Skin epidermis (tissue), 12 donors: Measurements from ENCODE around the gene SLC27A1.
A peak's percentile ranks its signal among the peaks of the same experiment; 100 is the strongest.

Experiments used
- H3K27ac ChIP-seq, 21 experiments: fragments of 200-600 bp; sonication (generic) in 11 of 21; one replicate each; pipeline ENCODE4 v1.5.0; 2020; ENCODE audit warnings: mild to moderate bottlenecking in 3 of 21, inconsistent platforms in 2 of 21, moderate library complexity in 2 of 21
- H3K4me3 ChIP-seq, 7 experiments: fragments of 200-600 bp; sonication (generic) in 2 of 7; one replicate each; pipeline ENCODE4 v1.5.0; 2020; ENCODE audit warnings: inconsistent platforms in 2 of 7, mild to moderate bottlenecking in 2 of 7, moderate library complexity in 1 of 7

Gene SLC27A1

DNA sequence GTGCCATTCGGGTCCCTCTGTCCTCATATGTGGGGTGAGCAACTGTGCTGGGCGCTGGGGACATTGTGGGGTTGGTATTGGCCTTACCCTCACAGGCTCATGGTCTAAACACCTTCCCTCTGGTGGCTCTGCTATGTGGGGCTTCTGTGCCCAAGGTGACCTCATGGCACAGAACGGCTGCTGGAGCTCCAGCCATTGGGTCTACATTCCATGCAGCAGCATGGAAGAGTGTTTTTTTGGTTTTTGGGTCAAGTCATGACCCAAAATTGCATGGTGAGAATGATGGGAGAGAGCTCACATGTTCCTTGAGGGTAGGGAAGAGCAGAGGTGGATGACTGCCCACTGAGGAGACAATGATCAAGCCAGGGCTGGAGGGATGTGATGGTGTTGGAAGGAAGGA, 58.3 kb downstream of the SLC27A1 start:
- H3K27ac ChIP-seq = peak overlapping the region in 1 of 21 experiments; percentile 41
- H3K4me3 ChIP-seq = no peak overlapping the region

GRCh38 chr19:17529239-17530158, 59.2 kb downstream of the SLC27A1 start:
- Histone ChIP-seq H3K4me3 (no peak overlapping the region), H3K27ac (no peak overlapping the region)

GRCh38 chr19:17530586-17530985, 60.3 kb downstream of the SLC27A1 start:
- Histone ChIP-seq H3K4me3 (no peak overlapping the region), H3K27ac (no peak overlapping the region)

- no peak overlapping the region for H3K4me3 ChIP-seq
- no peak overlapping the region for H3K27ac ChIP-seq
Measured at GRCh38 chr19:17532116-17532515, 61.8 kb downstream of the SLC27A1 start.

DNA sequence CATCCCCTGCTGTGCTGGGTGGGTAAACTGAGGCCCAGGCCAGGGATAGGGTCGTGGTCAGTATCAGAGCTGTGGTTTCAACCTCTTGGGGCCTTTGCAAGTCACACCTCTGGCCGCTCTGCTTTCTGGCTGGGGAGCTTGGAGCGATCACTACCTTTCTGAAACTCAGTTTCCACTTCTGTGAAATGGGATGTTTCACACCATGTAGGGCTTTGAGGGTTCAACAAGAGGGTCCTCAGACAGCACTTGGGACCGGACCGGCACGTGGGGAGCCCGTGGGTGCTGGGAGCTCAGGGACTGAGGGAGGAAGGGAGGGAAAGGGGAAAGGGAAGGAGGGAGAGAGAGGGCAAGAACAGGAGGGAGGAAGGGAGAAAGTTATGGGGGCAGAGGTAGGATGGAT, 62.2 kb downstream of the SLC27A1 start:
- H3K4me3 ChIP-seq = no peak overlapping the region
- H3K27ac ChIP-seq = no peak overlapping the region

DNA sequence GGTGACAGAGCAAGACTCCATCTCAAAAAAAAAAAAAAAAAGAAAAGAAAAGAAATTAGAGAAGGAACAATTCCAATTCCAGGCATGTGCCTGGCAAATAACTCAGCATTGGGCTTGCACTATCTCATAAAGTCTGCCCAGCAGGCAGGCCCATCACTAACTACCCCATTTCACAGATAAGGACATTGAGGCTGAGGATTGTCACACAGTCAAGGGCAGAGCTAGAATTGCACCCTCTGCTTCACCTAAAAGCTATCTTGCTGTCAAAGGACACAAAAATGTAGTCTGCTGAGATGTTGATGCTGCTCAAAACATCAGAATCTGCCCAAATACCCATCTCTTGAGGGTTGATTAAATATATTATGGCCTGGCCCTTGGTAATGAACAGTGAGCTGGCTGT, 64.4 kb downstream of the SLC27A1 start:
- Histone ChIP-seq H3K4me3 (no peak overlapping the region), H3K27ac (no peak overlapping the region)

DNA sequence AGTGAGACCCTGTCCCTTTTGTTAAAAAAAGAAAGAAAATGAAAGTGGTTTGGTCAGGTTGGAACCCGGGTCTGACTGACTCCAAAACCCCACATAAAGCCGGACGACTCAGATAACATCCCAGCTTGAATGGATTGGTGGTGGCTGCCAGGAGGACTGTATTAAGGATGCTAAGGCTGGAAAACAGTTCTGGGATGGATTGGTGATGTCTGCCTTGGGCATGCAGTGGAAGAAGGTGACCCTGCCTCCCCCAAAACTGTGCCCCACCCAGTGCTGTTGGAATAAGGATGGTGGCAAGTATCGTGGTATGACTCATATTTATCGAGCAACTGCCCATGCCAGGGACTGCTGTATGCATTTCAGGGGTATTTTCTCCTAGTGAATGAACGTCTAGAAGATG, 66.6 kb downstream of the SLC27A1 start:
- no peak overlapping the region for H3K27ac ChIP-seq
- no peak overlapping the region for H3K4me3 ChIP-seq

DNA sequence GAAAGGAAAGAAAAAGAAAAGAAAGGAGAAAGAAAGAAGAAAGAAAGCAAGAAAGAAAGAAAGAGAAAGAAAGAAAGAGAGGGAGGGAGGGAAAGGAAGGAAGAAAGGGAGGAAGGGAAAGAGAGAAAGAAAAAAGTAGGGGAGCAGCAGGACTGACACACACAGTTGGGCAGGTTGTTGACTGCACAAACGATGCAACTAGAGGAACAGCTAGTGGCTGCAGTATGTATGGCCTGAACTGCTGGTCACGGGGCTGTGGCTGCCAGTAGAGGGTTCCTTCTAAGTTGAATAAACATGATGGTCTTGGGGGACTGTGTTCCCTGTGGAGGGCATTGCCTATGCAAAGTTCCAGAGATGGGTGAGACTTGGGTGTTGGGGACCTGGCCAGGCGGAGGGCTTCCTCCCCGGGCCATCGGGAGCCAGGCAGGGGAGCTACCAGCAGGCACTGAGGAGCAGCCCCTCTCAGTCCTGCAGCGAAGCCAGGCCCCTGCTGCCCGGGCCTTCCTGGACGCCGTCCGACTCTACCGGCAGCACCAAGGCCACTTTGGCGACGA, 68.4 kb downstream of the SLC27A1 start:
- H3K27ac ChIP-seq = peak overlapping the region in 13 of 21 experiments; percentile 14 to 67 (median 50)

DNA sequence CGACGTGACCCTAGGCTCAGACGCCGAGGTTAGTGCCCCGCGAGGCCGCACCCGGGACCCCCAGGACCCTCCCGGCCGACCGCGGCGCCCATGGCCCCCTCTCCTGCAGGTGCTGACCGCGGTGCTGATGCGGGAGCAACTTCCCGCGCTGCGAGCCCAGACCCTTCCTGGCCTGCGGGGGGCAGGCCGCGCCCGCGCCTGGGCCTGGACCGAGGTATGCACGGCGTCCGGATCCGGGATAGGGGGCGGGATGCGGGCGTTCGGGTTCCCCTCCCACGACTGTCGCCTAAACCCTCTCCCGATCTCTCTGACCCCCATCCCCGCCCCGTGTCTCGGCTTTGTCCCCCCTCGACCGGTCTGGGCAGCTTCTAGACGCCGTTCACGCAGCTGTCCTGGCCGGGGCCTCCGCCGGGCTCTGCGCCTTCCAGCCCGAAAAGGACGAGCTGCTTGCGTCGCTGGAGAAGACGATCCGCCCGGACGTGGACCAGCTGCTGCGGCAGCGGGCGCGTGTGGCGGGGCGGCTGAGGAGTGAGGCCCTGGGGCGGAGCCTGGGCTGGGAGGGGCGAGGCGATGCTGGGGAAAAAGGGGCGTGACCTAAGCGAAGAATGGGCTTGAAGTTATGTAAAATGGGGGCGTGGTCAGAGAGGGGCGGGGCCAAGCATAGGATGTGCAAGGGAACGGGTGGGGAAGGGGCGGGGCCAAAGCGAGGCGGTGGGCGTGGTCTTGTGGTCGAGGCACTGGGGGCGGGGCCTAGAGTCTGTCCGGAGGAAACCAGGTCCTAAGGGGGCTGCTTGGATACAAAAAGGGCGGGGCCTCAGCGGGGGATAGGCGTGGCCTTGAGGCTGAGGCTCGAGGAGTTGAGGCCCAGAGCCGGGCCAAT, 69.2 kb downstream of the SLC27A1 start:
- H3K27ac ChIP-seq = peak overlapping the region in 14 of 21 experiments; percentile 14 to 67 (median 46)
- H3K4me3 ChIP-seq = peak overlapping the region; percentile 25 to 54 (median 36)

More for the DNA sequence above, 68.4 kb downstream of the SLC27A1 start:
- H3K4me3 ChIP-seq = peak overlapping the region; percentile 25 to 54 (median 36)

DNA sequence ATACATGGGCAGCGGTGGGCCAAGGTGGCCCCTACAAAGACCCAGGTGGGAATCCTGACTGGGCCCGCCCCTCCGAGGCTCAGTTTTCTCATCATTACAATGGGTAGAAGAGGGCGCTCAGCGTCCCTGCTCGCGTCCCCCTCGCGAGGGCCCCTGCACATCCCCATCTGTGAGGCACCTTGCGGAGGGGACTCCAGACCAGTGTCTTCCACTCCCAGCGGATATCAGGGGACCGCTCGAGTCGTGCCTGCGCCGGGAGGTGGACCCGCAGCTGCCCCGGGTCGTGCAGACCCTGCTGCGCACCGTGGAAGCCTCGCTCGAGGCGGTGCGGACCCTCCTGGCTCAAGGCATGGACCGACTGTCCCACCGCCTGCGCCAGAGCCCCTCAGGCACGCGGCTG, 69.8 kb downstream of the SLC27A1 start:
- Histone ChIP-seq H3K4me3 (no peak overlapping the region), H3K27ac (no peak overlapping the region)

DNA sequence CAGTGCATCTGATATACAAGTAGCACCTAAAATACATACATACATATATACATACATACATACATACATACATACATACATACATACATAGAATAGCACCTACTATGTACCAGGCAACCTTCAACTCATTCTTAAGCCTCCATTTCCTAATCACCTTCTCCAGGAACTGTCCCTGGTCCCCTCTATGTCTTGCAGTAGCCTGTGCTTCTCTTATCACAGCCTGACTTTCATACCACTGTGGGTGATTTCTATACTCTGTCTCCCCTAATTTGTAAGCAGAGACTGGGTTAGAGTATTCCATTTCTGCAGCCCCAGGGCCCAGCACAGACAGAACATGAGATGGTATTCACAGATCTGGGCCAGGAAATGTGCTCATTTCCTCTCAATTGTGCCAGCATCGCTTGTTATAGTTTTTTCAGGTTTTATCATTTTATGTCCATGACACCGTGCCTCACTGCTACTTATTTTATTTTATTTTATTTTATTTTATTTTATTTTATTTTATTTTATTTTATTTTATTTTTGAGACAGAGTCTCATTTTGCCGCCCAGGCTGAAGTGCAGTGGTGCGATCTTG, 70.9 kb downstream of the SLC27A1 start:
- no peak overlapping the region for H3K27ac ChIP-seq
- no peak overlapping the region for H3K4me3 ChIP-seq

DNA sequence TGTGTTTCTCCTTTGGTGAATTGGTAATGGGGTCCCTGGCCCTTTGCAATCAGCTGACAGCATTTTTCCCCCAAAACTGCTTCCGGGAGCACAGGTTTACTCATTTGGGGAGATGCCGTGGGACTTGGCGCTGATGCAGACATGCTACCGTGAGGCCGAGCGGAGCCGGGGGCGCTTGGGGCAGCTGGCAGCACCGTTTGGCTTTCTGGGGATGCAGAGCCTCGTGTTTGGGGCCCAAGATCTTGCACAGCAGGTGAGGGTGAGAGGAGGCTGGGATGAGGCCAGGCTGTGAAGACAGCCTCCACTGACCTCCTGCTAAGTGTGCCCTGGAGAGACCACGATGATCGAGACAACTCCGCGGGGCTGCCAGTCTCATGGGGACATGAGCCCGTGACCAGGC, 71.7 kb downstream of the SLC27A1 start:
- Histone ChIP-seq H3K27ac (no peak overlapping the region), H3K4me3 (no peak overlapping the region)

- Histone ChIP-seq H3K27ac (no peak overlapping the region), H3K4me3 (no peak overlapping the region)
Measured at GRCh38 chr19:17542793-17543582, 72.7 kb downstream of the SLC27A1 start.

GRCh38 chr19:17543986-17544385, 73.7 kb downstream of the SLC27A1 start:
- Histone ChIP-seq H3K27ac (no peak overlapping the region), H3K4me3 (no peak overlapping the region)

- H3K4me3 ChIP-seq = no peak overlapping the region
- H3K27ac ChIP-seq = no peak overlapping the region
Measured at GRCh38 chr19:17544418-17544817, 74.1 kb downstream of the SLC27A1 start.

- no peak overlapping the region for H3K27ac ChIP-seq
Measured at GRCh38 chr19:17548145-17548544, 77.8 kb downstream of the SLC27A1 start.

GRCh38 chr19:17549085-17549740, 78.9 kb downstream of the SLC27A1 start:
- H3K27ac ChIP-seq = no peak overlapping the region

More at GRCh38 chr19:17548145-17548544, 77.8 kb downstream of the SLC27A1 start:
- no peak overlapping the region for H3K4me3 ChIP-seq

DNA sequence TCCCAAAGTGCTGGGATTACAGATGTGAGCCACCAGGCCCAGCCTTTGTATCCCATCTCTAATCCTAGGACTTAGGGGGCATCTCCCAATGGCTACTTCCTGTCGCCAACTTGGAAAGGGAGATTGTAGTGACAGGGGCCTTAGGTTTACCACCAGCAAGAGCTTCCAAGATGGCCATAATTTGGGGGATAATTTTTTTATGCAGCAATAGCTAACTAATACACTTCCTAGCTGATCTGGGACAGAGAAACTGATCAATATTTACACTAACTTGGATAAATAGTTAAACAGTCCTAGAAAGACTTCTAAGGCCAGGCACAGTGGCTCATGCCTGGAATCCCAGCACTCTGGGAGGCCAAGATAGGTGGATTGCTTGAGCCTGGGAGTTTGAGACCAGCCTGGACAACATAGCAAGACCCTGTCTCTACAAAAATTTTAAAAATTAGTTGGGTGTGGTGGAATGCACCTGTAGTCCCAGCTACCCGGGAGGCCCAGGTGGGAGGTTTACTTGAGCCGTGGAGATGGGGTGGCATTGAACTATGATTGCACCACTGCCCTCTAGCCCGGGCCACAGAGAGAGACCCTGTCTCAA, 79.8 kb downstream of the SLC27A1 start:
- Histone ChIP-seq H3K4me3 (no peak overlapping the region), H3K27ac (no peak overlapping the region)

More at GRCh38 chr19:17549085-17549740, 78.9 kb downstream of the SLC27A1 start:
- H3K4me3 ChIP-seq = no peak overlapping the region
